Suprapubic skin (tissue), 4 donors: Measurements from ENCODE around the gene DNMBP.

Experiments
- CTCF ChIP-seq, 2 donors: fragments of 200-600 bp in 1 of 2; fragments of 450-650 bp in 1 of 2; sonication (generic) in 1 of 2; IDR thresholded peaks; one replicate each; pipeline ENCODE4 v1.5.1; 2016 to 2019; ENCODE audit warnings: antibody characterized with exemption in 2 of 2, mild to moderate bottlenecking in 1 of 2, moderate library complexity in 1 of 2
- EP300 ChIP-seq: sonication (generic); formaldehyde crosslinking; IDR thresholded peaks from one replicate; pipeline ENCODE4 v1.6.1; 2017; ENCODE audit warnings: antibody characterized with exemption
- POLR2AphosphoS5 ChIP-seq, 3 donors: sonication (generic); formaldehyde crosslinking; IDR thresholded peaks; one replicate each; pipeline ENCODE4 v1.6.1; 2017; ENCODE audit warnings: antibody characterized with exemption in 3 of 3

DNA sequence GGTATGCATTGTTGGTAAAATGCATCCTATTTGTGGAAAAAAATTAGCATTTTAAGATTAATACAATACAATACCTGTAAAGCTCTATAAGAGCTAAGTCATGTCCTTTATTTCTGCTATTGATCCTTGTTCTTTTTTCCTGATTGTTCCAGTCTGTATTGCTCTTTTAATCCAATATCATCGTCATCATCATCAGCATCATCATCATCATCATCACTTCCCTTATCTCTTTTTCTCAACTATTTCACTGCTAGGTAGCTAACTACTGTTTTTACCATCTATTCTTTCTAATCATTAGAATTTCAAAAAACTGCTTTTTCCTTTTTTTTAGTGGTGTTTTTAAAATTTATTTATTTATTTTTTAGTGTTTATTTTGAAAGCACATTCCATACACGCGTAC lies 156.1 kb downstream of the DNMBP start:
- no peak for TF ChIP-seq CTCF (IDR thresholded peaks at IDR 0.05)
- no peak for TF ChIP-seq POLR2AphosphoS5 (IDR thresholded peaks at IDR 0.05)
- TF ChIP-seq EP300: no peak
